ENCODE results near the gene C1orf159.
A peak's percentile ranks its signal among the peaks of the same experiment; 100 is the strongest.
"Not testable (repeated sequence)": the region's sequence is repeated elsewhere in the genome, so short reads cannot be mapped to it uniquely, and the experiment has no call there.

C1orf159 gene

GRCh38 chr1:1118011-1118875 lies 2.4 kb upstream of the C1orf159 start:
- no peak for DNase-seq (ENCODE audit: low read depth in 2 of 2)

- no peak for DNase-seq (ENCODE audit: low read depth in 2 of 2)
Measured at GRCh38 chr1:1117469-1117831, 1.6 kb upstream of the C1orf159 start.

GRCh38 chr1:1116701-1117468 lies 996 bp upstream of the C1orf159 start:
- peak in 1 of 2 donors; percentile 21 for DNase-seq (ENCODE audit: low read depth in 2 of 2)

GRCh38 chr1:1115136-1115785 lies 628 bp downstream of the C1orf159 start:
- no peak for DNase-seq (ENCODE audit: low read depth in 2 of 2)

- DNase-seq (ENCODE audit: low read depth in 2 of 2): no peak
Measured at GRCh38 chr1:1114431-1114830, 1.5 kb downstream of the C1orf159 start.

- no peak for DNase-seq (ENCODE audit: low read depth in 2 of 2)
Measured at GRCh38 chr1:1112237-1112985, 3.5 kb downstream of the C1orf159 start.

- DNase-seq (ENCODE audit: low read depth in 2 of 2): no peak
Measured at GRCh38 chr1:1111516-1112236, 4.2 kb downstream of the C1orf159 start.

GRCh38 chr1:1110561-1110971 lies 5.3 kb downstream of the C1orf159 start:
- no peak for DNase-seq (ENCODE audit: low read depth in 2 of 2)

GRCh38 chr1:1109743-1110142 lies 6.1 kb downstream of the C1orf159 start:
- no peak for DNase-seq (ENCODE audit: low read depth in 2 of 2)

- no peak for DNase-seq (ENCODE audit: low read depth in 2 of 2)
Measured at GRCh38 chr1:1106510-1107221, 9.2 kb downstream of the C1orf159 start.

- DNase-seq (ENCODE audit: low read depth in 2 of 2): not testable (repeated sequence)
Measured at GRCh38 chr1:1104152-1104551, 11.7 kb downstream of the C1orf159 start.

GRCh38 chr1:1101503-1101902 lies 14.4 kb downstream of the C1orf159 start:
- no peak for DNase-seq (ENCODE audit: low read depth in 2 of 2)

- no peak for DNase-seq (ENCODE audit: low read depth in 2 of 2)
Measured at GRCh38 chr1:1100296-1100695, 15.6 kb downstream of the C1orf159 start.

- DNase-seq (ENCODE audit: low read depth in 2 of 2): no peak
Measured at GRCh38 chr1:1099506-1100183, 16.2 kb downstream of the C1orf159 start.

GRCh38 chr1:1098681-1099421 lies 17.0 kb downstream of the C1orf159 start:
- DNase-seq (ENCODE audit: low read depth in 2 of 2): no peak

GRCh38 chr1:1096136-1096535 lies 19.8 kb downstream of the C1orf159 start:
- DNase-seq (ENCODE audit: low read depth in 2 of 2): not testable (repeated sequence)

- no peak for DNase-seq (ENCODE audit: low read depth in 2 of 2)
Measured at GRCh38 chr1:1094981-1095380, 20.9 kb downstream of the C1orf159 start.

- no peak for DNase-seq (ENCODE audit: low read depth in 2 of 2)
Measured at GRCh38 chr1:1093610-1093943, 22.3 kb downstream of the C1orf159 start.

- no peak for DNase-seq (ENCODE audit: low read depth in 2 of 2)
Measured at GRCh38 chr1:1092894-1093609, 22.8 kb downstream of the C1orf159 start.
